Measurements from ENCODE around the gene GALNT18. TPM values are rescaled to one million over a fixed set of nuclear protein-coding genes. Genes with fewer than 3 reads are reported as not detected.
A peak's percentile ranks its signal among the peaks of the same experiment; 100 is the strongest.

GALNT18 gene
- total RNA-seq, 1 donor from 2014 or later: 19.0 TPM

- DNase-seq (ENCODE audit: low spot score) (peak; percentile 75), ATAC-seq (peak; percentile 91)
- intact Hi-C loops (cut with DNase I): no loop called here
These were observed 390.8 kb downstream of the GALNT18 start for GRCh38 chr11:11230802-11231562.

DNA sequence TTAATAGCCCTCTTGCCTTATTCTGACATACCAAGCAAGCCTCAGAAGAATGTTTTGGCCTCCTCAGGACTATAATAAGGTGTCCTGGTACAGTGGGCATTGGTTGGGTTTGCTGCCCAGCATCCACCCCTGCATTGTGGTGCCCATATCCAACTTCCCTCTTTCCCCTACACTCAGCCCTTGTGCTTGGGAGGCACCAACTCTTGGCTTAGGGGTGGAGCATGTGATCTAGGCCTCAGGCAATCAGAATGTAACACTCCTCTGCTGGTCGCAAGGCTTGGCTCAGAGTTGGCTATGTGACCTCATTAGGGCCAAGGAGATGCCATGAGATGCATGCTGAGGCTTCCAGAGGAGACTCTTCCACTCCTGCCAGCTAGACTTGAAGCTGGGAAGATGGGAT is 391.7 kb downstream of the GALNT18 start:
- no peak for ATAC-seq
- DNase-seq (ENCODE audit: low spot score): no peak
- intact Hi-C loops (cut with DNase I): no loop called here

DNA sequence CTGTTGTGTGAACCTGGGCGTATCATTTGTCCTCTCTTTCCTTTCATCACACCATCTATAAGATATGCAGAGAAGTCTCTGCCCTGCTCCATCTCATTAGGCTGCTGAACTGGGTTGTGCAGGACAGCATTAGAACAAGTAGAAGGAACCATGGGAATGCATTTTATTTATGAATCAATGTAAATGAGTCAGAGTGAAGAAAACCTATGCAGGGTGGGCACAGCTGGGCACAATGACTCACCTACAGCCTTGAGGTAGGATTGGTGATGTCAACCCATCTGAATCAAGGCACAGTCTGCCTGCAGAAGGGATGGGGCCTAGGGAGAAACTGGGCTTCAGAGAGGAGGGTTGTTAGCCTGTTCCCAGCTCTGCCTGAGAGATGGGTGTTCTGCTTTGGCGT is 392.2 kb downstream of the GALNT18 start:
- DNase-seq (ENCODE audit: low spot score) (no peak), ATAC-seq (no peak)
- intact Hi-C loops (cut with DNase I): no loop called here

GRCh38 chr11:11227296-11228085 is 394.3 kb downstream of the GALNT18 start:
- no peak for ATAC-seq
- intact Hi-C loops (cut with DNase I): no loop called here
- no peak for DNase-seq (ENCODE audit: low spot score)

Small RNA genes lying within 50 kb of the gene (microRNA-seq; reads per million reads assigned to microRNA genes)
- not detected for gene MIR4299

Other genes starting within 250 kb of the GALNT18 start
- 57.5 TPM for gene USP47, start 220.0 kb upstream of the GALNT18 start, total RNA-seq